ENCODE measurements around the gene PEX5L. TPM values are rescaled to one million over a fixed set of nuclear protein-coding genes. Genes with fewer than 3 reads are reported as not detected.

Gene PEX5L
- total RNA-seq, 1 donor from 2014 or later = 0.05 TPM

GRCh38 chr3:179995406-179995805 is 41.3 kb downstream of the PEX5L start:
- Mint-ChIP-seq H3K4me3 (ENCODE audit: low read depth) (no peak overlapping the region), H3K9me3 (no peaks in the 10 kb centered on the region), H3K36me3 (ENCODE audit: low read depth) (no peaks in the 10 kb centered on the region), H3K27me3 (ENCODE audit: low read depth) (peaks cover 2% of the 10 kb centered on the region), H3K4me1 (ENCODE audit: low read depth) (no peaks in the 10 kb centered on the region), H3K27ac (no peak overlapping the region)
- intact Hi-C loops (cut with micrococcal nuclease) = no loop called here
- DNase-seq (ENCODE audit: low spot score) = no peak

- no peak for DNase-seq (ENCODE audit: low spot score)
- Mint-ChIP-seq H3K36me3 (ENCODE audit: low read depth) (no peaks in the 10 kb centered on the region), H3K4me3 (ENCODE audit: low read depth) (no peak overlapping the region), H3K27ac (no peak overlapping the region), H3K27me3 (ENCODE audit: low read depth) (peaks cover 4% of the 10 kb centered on the region), H3K4me1 (ENCODE audit: low read depth) (no peaks in the 10 kb centered on the region), H3K9me3 (no peaks in the 10 kb centered on the region)
- intact Hi-C loops (cut with micrococcal nuclease) = no loop called here
These were observed 44.9 kb downstream of the PEX5L start for GRCh38 chr3:179991883-179992282.

- H3K9me3 Mint-ChIP-seq = no peaks in the 10 kb centered on the region
- no peak overlapping the region for H3K4me3 Mint-ChIP-seq (ENCODE audit: low read depth)
- DNase-seq (ENCODE audit: low spot score) = no peak
- H3K4me1 Mint-ChIP-seq (ENCODE audit: low read depth) = no peaks in the 10 kb centered on the region
- H3K27me3 Mint-ChIP-seq (ENCODE audit: low read depth) = peaks cover 4% of the 10 kb centered on the region
- H3K36me3 Mint-ChIP-seq (ENCODE audit: low read depth) = no peaks in the 10 kb centered on the region
- no peak overlapping the region for H3K27ac Mint-ChIP-seq
- intact Hi-C loops (cut with micrococcal nuclease) = no loop called here
These were observed 45.6 kb downstream of the PEX5L start for GRCh38 chr3:179991104-179991503.

- Mint-ChIP-seq H3K27ac (no peak overlapping the region), H3K9me3 (no peaks in the 10 kb centered on the region), H3K36me3 (ENCODE audit: low read depth) (no peaks in the 10 kb centered on the region), H3K27me3 (ENCODE audit: low read depth) (peaks cover 31% of the 10 kb centered on the region), H3K4me3 (ENCODE audit: low read depth) (no peak overlapping the region), H3K4me1 (ENCODE audit: low read depth) (no peaks in the 10 kb centered on the region)
- intact Hi-C loops (cut with micrococcal nuclease) = no loop called here
- no peak for DNase-seq (ENCODE audit: low spot score)
These were observed 55.1 kb downstream of the PEX5L start for GRCh38 chr3:179981646-179982045.

- intact Hi-C loops (cut with micrococcal nuclease) = no loop called here
- Mint-ChIP-seq H3K27me3 (ENCODE audit: low read depth) (peaks cover 31% of the 10 kb centered on the region), H3K36me3 (ENCODE audit: low read depth) (no peaks in the 10 kb centered on the region), H3K4me1 (ENCODE audit: low read depth) (peaks cover 15% of the 10 kb centered on the region), H3K4me3 (ENCODE audit: low read depth) (no peak overlapping the region), H3K27ac (no peak overlapping the region), H3K9me3 (no peaks in the 10 kb centered on the region)
- DNase-seq (ENCODE audit: low spot score) = no peak
These were observed 59.4 kb downstream of the PEX5L start for GRCh38 chr3:179977356-179977755.

- intact Hi-C loops (cut with micrococcal nuclease) = no loop called here
- no peak for DNase-seq (ENCODE audit: low spot score)
- Mint-ChIP-seq H3K4me1 (ENCODE audit: low read depth) (peaks cover 22% of the 10 kb centered on the region), H3K27ac (no peak overlapping the region), H3K36me3 (ENCODE audit: low read depth) (no peaks in the 10 kb centered on the region), H3K27me3 (ENCODE audit: low read depth) (peaks cover 16% of the 10 kb centered on the region), H3K9me3 (peaks cover 6% of the 10 kb centered on the region), H3K4me3 (ENCODE audit: low read depth) (peak overlapping the region; percentile 56)
These were observed 62.8 kb downstream of the PEX5L start for GRCh38 chr3:179973931-179974361.

GRCh38 chr3:179972881-179973423 is 63.8 kb downstream of the PEX5L start:
- no peak overlapping the region for H3K4me3 Mint-ChIP-seq (ENCODE audit: low read depth)
- intact Hi-C loops (cut with micrococcal nuclease) = no loop called here
- H3K9me3 Mint-ChIP-seq = peaks cover 6% of the 10 kb centered on the region
- no peaks in the 10 kb centered on the region for H3K36me3 Mint-ChIP-seq (ENCODE audit: low read depth)
- H3K4me1 Mint-ChIP-seq (ENCODE audit: low read depth) = peaks cover 23% of the 10 kb centered on the region
- peaks cover 14% of the 10 kb centered on the region for H3K27me3 Mint-ChIP-seq (ENCODE audit: low read depth)
- no peak for DNase-seq (ENCODE audit: low spot score)
- H3K27ac Mint-ChIP-seq = no peak overlapping the region

GRCh38 chr3:179971280-179971679 is 65.5 kb downstream of the PEX5L start:
- H3K4me3 Mint-ChIP-seq (ENCODE audit: low read depth) = no peak overlapping the region
- no peak overlapping the region for H3K27ac Mint-ChIP-seq
- DNase-seq (ENCODE audit: low spot score) = no peak
- H3K36me3 Mint-ChIP-seq (ENCODE audit: low read depth) = no peaks in the 10 kb centered on the region
- peaks cover 12% of the 10 kb centered on the region for H3K27me3 Mint-ChIP-seq (ENCODE audit: low read depth)
- peaks cover 6% of the 10 kb centered on the region for H3K9me3 Mint-ChIP-seq
- intact Hi-C loops (cut with micrococcal nuclease) = no loop called here
- H3K4me1 Mint-ChIP-seq (ENCODE audit: low read depth) = peaks cover 34% of the 10 kb centered on the region

GRCh38 chr3:179970746-179971145 is 66.0 kb downstream of the PEX5L start:
- Mint-ChIP-seq H3K36me3 (ENCODE audit: low read depth) (no peaks in the 10 kb centered on the region), H3K27ac (no peak overlapping the region), H3K4me3 (ENCODE audit: low read depth) (no peak overlapping the region), H3K27me3 (ENCODE audit: low read depth) (peaks cover 11% of the 10 kb centered on the region), H3K4me1 (ENCODE audit: low read depth) (peaks cover 31% of the 10 kb centered on the region), H3K9me3 (peaks cover 6% of the 10 kb centered on the region)
- intact Hi-C loops (cut with micrococcal nuclease) = no loop called here
- DNase-seq (ENCODE audit: low spot score) = no peak

GRCh38 chr3:179969525-179969924 is 67.2 kb downstream of the PEX5L start:
- Mint-ChIP-seq H3K27ac (peak overlapping the region; percentile 8), H3K9me3 (peaks cover 6% of the 10 kb centered on the region), H3K36me3 (ENCODE audit: low read depth) (no peaks in the 10 kb centered on the region), H3K27me3 (ENCODE audit: low read depth) (peaks cover 9% of the 10 kb centered on the region), H3K4me3 (ENCODE audit: low read depth) (no peak overlapping the region), H3K4me1 (ENCODE audit: low read depth) (peaks cover 33% of the 10 kb centered on the region)
- DNase-seq (ENCODE audit: low spot score) = no peak
- intact Hi-C loops (cut with micrococcal nuclease) = loop anchor here (10.0 kb wide), 1 partner anchor 315 kb away; the partner anchor contains the start of gene USP13

- Mint-ChIP-seq H3K27me3 (ENCODE audit: low read depth) (peaks cover 12% of the 10 kb centered on the region), H3K27ac (peak overlapping the region; percentile 35), H3K4me3 (ENCODE audit: low read depth) (no peak overlapping the region), H3K9me3 (peaks cover 6% of the 10 kb centered on the region), H3K36me3 (ENCODE audit: low read depth) (no peaks in the 10 kb centered on the region), H3K4me1 (ENCODE audit: low read depth) (peaks cover 24% of the 10 kb centered on the region)
- DNase-seq (ENCODE audit: low spot score) = no peak
- intact Hi-C loops (cut with micrococcal nuclease) = loop anchor here (1.0 to 10.0 kb wide), 4 partner anchors 10 to 313 kb away; partner anchors contain the start of gene USP13
These were observed 69.1 kb downstream of the PEX5L start for GRCh38 chr3:179967622-179968021.

GRCh38 chr3:179964890-179965289 is 71.8 kb downstream of the PEX5L start:
- Mint-ChIP-seq H3K4me3 (ENCODE audit: low read depth) (no peak overlapping the region), H3K36me3 (ENCODE audit: low read depth) (peaks cover 8% of the 10 kb centered on the region), H3K27me3 (ENCODE audit: low read depth) (peaks cover 18% of the 10 kb centered on the region), H3K4me1 (ENCODE audit: low read depth) (peaks cover 33% of the 10 kb centered on the region), H3K27ac (no peak overlapping the region), H3K9me3 (peaks cover 11% of the 10 kb centered on the region)
- intact Hi-C loops (cut with micrococcal nuclease) = loop anchor here (10.0 kb wide), 1 partner anchor 310 kb away; the partner anchor contains the start of gene USP13
- no peak for DNase-seq (ENCODE audit: low spot score)

GRCh38 chr3:179962629-179963387 is 73.9 kb downstream of the PEX5L start:
- Mint-ChIP-seq H3K36me3 (ENCODE audit: low read depth) (peaks cover 9% of the 10 kb centered on the region), H3K4me1 (ENCODE audit: low read depth) (peaks cover 33% of the 10 kb centered on the region), H3K9me3 (peaks cover 5% of the 10 kb centered on the region), H3K4me3 (ENCODE audit: low read depth) (no peak overlapping the region), H3K27me3 (ENCODE audit: low read depth) (peaks cover 21% of the 10 kb centered on the region), H3K27ac (no peak overlapping the region)
- intact Hi-C loops (cut with micrococcal nuclease) = loop anchor here (10.0 kb wide), 1 partner anchor 308 kb away; the partner anchor contains the start of gene USP13
- DNase-seq (ENCODE audit: low spot score) = no peak
